EH (cell line): ENCODE results near the gene SIM2.

ENCODE experiments used
- DNase-seq: peaks from one replicate; pipeline ENCODE4 v3.0.0-alpha.2; 2015; ENCODE audit warnings: low read depth

SIM2 gene

GRCh38 chr21:36716836-36717235 is 17.9 kb downstream of the SIM2 start:
- no peak for DNase-seq

GRCh38 chr21:36717976-36718375 is 19.1 kb downstream of the SIM2 start:
- DNase-seq, result no peak

- no peak for DNase-seq
These were observed 20.1 kb downstream of the SIM2 start for GRCh38 chr21:36718951-36719501.

- DNase-seq, result no peak
These were observed 20.7 kb downstream of the SIM2 start for GRCh38 chr21:36719614-36720013.

GRCh38 chr21:36721817-36722216 is 22.9 kb downstream of the SIM2 start:
- DNase-seq, result no peak

- no peak for DNase-seq
These were observed 23.8 kb downstream of the SIM2 start for GRCh38 chr21:36722370-36723368.

- DNase-seq, result no peak
These were observed 24.5 kb downstream of the SIM2 start for GRCh38 chr21:36723371-36723881.

- no peak for DNase-seq
These were observed 25.7 kb downstream of the SIM2 start for GRCh38 chr21:36724660-36725059.

- DNase-seq, result no peak
These were observed 27.0 kb downstream of the SIM2 start for GRCh38 chr21:36725793-36726386.

GRCh38 chr21:36727866-36728265 is 29.0 kb downstream of the SIM2 start:
- DNase-seq, result no peak

GRCh38 chr21:36728371-36729111 is 29.6 kb downstream of the SIM2 start:
- DNase-seq, result no peak

- DNase-seq, result no peak
These were observed 30.5 kb downstream of the SIM2 start for GRCh38 chr21:36729310-36729970.

GRCh38 chr21:36730291-36731281 is 31.7 kb downstream of the SIM2 start:
- no peak for DNase-seq

GRCh38 chr21:36732217-36732616 is 33.3 kb downstream of the SIM2 start:
- no peak for DNase-seq

- DNase-seq, result no peak
These were observed 33.8 kb downstream of the SIM2 start for GRCh38 chr21:36732761-36733160.

- no peak for DNase-seq
These were observed 34.9 kb downstream of the SIM2 start for GRCh38 chr21:36733857-36734256.

- no peak for DNase-seq
These were observed 35.7 kb downstream of the SIM2 start for GRCh38 chr21:36734367-36735200.

GRCh38 chr21:36735201-36735515 is 36.2 kb downstream of the SIM2 start:
- no peak for DNase-seq

- no peak for DNase-seq
These were observed 36.9 kb downstream of the SIM2 start for GRCh38 chr21:36735724-36736320.
